HT-29 (cell line): ENCODE data around the gene RAPH1. TPM values are rescaled to one million over a fixed set of nuclear protein-coding genes. Genes with fewer than 3 reads are reported as not detected.

Experiments
- DNase-seq: peaks from one replicate; pipeline ENCODE4 v3.0.0-alpha.2; 2015; ENCODE audit warnings: low spot score
- total RNA-seq: library from RNA; depleted of rRNA; stranded (reverse); fragments of >200 nt; shearing (Covaris generic); gene quantifications from 2 replicates; pipeline ENCODE4 v1.2.3, GENCODE V29; 2014; rRNA removed

Gene RAPH1
- total RNA-seq, 1 experiment from 2014 or later = 6.8 TPM

DNA sequence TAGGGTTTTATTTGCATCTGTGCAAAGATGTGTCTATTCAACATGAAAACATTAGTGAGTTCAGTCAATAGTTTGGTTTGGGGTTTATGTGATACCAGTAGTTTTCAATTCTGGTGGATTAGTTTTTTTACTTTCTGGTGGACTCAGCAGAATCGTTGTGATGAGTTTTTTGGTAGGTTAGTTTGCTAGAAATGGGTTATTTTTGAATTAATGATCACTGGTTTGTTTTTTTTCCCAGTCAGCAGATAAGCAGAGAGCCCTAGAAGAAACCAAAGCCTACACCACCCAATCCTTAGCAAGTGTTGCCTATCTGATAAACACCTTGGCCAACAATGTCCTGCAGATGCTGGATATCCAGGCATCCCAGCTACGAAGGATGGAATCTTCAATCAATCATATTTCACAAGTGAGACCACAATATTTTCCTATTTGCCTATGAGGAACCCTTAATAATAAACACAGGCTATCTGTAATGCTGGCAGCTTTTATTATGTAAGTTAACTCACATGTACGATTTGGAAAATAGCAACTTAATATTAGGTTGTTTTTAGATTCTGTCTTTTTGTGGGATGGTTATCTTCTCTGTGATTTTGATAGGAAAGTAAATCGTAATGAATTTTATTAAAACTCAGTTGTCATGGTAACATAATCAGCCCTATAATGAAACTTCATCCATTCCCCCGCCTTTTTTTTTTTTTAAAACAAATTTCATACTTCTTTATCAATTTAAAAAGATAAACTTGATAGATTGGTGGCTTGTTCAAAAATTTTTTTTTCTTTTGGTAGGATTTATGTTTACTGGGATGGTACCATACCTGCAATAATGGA lies 168.2 kb downstream of the RAPH1 start:
- DNase-seq = no peak

DNA sequence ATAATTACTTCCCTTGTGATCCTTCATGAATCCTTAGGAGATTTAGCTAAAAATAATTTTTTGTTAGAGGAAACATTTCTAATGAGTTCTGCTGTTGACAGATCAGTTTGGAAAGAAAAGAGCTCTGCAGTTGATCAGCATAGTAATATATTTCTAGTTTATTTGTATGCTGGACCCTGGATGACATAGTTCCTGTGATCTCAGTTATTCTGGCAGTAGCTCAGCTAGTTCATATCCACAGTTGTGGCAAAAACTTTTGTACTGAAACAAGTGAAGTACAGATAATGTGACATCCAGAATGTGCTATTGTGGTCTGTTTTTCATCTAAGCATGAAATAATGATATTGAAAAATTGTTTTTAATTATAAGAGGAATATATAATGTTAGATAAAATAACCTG lies 173.2 kb downstream of the RAPH1 start:
- DNase-seq = no peak

DNA sequence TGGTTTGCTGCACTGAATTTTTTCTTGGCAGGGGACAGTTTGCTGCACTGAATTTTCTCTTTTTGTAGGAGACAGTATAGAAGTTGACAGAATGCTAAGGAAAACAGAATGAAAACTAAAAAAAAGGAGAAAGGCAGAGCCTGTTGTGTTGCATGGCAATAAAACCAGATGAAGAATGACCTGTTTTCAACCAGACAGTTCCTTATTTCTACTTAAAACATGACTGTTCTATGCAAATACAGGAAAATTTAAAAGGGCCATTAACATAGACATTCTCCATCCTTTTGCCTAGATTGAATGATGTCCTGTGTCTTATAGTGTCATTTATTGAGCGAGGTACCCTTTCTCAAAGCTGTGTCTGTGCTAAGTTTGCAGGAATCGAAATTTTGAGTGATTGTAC lies 173.6 kb downstream of the RAPH1 start:
- DNase-seq = no peak

DNA sequence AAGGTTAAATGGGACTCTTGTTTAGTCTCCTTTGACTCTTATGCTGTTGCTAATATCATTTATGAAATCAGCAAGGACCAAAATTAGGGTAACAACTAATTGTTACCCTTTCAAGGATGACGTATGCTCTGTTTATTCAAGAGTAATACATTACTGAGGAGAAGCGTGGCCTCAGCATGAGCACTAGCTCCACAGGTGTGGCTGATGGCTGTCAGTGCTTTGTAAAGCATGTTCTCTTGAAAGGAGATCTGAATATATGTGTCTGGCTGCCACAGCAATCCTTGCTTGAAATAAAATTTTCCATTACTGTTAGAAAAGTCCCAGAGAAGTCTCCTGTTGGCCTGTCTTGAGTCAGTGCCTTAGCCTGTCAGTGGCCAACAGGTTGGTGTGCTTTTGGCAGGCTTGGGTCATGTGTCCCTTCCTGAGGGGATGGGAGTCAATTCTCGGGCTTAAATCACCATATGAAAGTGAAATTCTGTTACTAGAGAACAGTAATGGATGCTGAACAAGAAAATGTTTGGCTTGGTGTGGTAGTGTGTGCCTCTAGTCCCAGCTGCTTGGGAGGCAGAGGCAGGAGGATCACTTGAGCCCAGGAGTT lies 174.2 kb downstream of the RAPH1 start:
- no peak for DNase-seq

DNA sequence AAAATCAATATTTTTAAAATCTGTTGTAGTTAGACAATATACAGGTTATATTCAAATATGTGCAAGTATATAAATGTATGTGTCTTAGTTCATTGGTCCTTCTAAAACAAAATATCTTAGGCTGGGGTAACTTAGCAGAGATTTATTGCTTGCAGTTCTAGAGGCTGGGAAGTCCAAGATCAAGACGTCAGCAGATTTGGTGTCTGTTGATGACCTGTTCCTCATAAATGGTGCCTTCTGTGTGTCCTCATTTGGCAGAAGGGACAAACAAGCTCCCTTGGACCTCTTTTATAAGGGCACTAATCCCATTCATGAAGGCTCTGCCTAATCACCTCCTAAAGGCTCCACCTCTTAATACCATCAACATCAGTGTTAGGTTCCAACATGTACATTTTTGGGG lies 175.7 kb downstream of the RAPH1 start:
- no peak for DNase-seq

DNA sequence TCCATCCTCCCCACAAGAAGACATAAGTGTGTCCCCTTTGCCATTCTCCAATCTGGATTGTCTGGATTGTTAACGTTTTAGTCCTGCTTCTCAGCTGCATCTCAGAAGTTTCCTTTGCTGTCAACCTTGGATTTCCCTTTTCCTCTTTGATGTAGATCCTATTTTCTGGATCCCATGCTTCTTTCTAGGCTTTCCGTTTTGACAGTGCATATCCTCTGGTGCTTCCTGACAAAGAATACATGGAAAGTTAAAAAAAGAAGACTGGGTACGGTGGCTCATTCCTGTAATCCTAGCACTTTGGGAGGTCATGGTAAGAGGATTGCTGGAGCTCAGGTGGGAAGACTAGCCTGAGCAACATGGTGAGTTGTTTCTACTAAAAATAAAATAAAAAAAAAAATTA lies 180.1 kb downstream of the RAPH1 start:
- no peak for DNase-seq

DNA sequence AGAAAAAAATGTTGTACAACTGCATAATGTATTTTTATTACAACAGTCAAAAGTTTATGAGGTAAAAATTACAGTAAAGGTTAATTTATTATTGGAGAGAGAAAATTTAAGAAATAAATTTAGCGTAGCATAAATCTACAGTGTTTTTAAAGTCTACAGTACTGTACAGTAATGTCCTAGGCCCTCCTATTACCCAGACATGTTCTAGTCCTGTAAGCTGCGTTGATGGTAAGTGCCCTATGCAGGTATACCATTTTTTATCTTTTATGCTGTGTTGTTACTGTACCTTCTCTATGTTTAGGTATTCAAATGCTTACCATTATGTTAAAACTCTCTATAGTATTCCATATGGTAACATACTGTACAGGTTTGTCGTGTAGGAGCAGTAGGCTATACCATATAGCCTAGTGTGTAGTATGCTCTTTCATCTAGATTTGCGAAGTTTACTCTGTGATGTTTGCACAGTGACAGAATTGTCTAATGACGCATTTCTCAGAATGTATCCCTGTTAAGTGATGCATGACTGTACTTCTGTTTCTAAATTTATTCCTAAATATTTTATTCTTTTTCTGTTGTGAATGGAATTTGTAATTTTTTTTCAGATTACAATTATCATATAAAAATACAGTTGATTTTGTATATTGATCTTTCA lies 182.4 kb downstream of the RAPH1 start:
- DNase-seq = peak; percentile 13

DNA sequence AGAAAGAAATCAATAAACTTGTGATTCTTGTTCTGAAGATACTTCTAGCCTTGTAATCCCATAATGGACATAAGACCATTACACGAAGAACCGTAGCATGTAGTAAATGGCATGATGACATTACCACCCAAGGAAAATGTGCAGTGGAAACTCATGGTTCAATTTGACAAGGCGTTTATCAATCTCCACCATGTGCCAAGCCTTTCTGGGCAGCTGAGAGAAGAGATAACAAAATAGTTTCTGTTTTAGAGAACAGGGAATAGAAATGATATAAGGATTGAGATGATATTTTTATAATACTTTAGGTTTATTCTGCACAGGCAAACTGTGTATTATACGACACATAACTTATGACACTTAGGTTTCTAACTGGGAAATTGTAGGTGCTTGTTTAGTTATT lies 187.7 kb downstream of the RAPH1 start:
- DNase-seq = no peak

DNA sequence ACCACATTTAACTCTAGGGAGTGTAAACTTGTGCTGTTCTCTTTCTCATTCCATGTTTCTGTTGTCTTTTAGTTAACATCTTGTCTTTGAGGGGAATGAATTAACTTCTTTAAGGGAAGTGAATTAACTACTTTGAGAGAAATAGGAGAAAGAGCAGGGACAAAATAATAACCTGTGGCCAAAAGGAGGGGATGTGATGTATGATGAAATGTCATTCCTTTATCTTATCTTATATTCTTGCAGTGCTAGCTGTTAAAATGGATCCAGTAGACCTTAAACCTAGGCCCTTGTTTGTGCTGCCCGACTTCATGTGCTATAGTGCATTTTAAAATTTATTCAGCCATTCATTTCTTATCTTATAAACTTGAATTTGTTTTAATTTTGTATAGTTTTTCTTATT lies 188.5 kb downstream of the RAPH1 start:
- DNase-seq = no peak

DNA sequence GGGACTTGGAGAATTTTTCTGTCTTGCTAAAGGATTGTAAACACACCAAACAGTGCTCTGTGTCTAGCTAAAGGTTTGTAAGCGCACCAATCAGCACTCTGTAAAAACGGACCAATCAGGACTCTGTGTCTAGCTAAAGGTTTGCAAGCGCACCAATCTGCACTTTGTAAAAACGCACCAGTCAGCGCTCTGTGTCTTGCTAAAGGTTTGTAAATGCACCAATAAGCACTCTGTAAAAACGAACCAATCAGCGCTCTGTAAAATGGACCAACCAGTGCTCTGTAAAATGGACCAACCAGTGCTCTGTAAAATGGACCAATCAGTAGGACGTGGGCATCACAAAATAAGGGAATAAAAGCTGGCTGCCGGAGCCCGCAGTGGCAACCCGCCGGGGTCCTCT lies 190.4 kb downstream of the RAPH1 start:
- no peak for DNase-seq

Other genes with a start within 250 kb of the RAPH1 start
- gene ABI2, start 206.9 kb downstream of the RAPH1 start, total RNA-seq = 23.1 and 27.9 TPM in 2 replicates
- gene CD28, start 171.3 kb upstream of the RAPH1 start, total RNA-seq = not detected in 2 replicates